ENCODE results near the gene ACAP1.

The ACAP1 gene

GRCh38 chr17:7389924-7390910 lies 53.9 kb downstream of the ACAP1 start:
- TF ChIP-seq, protein P1, sequence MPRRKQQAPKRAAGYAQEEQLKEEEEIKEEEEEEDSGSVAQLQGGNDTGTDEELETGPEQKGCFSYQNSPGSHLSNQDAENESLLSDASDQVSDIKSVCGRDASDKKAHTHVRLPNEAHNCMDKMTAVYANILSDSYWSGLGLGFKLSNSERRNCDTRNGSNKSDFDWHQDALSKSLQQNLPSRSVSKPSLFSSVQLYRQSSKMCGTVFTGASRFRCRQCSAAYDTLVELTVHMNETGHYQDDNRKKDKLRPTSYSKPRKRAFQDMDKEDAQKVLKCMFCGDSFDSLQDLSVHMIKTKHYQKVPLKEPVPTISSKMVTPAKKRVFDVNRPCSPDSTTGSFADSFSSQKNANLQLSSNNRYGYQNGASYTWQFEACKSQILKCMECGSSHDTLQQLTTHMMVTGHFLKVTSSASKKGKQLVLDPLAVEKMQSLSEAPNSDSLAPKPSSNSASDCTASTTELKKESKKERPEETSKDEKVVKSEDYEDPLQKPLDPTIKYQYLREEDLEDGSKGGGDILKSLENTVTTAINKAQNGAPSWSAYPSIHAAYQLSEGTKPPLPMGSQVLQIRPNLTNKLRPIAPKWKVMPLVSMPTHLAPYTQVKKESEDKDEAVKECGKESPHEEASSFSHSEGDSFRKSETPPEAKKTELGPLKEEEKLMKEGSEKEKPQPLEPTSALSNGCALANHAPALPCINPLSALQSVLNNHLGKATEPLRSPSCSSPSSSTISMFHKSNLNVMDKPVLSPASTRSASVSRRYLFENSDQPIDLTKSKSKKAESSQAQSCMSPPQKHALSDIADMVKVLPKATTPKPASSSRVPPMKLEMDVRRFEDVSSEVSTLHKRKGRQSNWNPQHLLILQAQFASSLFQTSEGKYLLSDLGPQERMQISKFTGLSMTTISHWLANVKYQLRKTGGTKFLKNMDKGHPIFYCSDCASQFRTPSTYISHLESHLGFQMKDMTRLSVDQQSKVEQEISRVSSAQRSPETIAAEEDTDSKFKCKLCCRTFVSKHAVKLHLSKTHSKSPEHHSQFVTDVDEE (CRISPR knock-in tag; IDR thresholded peaks at IDR 0.05) = no peak
- TF ChIP-seq PPARA (CRISPR knock-in tag; IDR thresholded peaks at IDR 0.05; ENCODE audit: borderline replicate concordance) (no peak), POU6F1 (CRISPR knock-in tag; IDR thresholded peaks at IDR 0.05; ENCODE audit: borderline replicate concordance, low read depth) (no peak), GLIS3 (CRISPR knock-in tag; IDR thresholded peaks at IDR 0.05) (no peak), ZFP3 (CRISPR knock-in tag; IDR thresholded peaks at IDR 0.05) (no peak)
- ATAC-seq = no peak

- no peak for ATAC-seq
- no peak for TF ChIP-seq ZFP3 (CRISPR knock-in tag; IDR thresholded peaks at IDR 0.05)
- no peak for TF ChIP-seq RARB (CRISPR knock-in tag; IDR thresholded peaks at IDR 0.05)
- TF ChIP-seq POU6F1 (CRISPR knock-in tag; IDR thresholded peaks at IDR 0.05; ENCODE audit: borderline replicate concordance, low read depth) = no peak
- no peak for TF ChIP-seq ZNF565 (CRISPR knock-in tag; conservative IDR thresholded peaks at IDR 0.05; ENCODE audit: low read depth)
- no peak for TF ChIP-seq CSDC2 (CRISPR knock-in tag; IDR thresholded peaks at IDR 0.05)
- no peak for TF ChIP-seq PPARA (CRISPR knock-in tag; IDR thresholded peaks at IDR 0.05; ENCODE audit: borderline replicate concordance)
- no peak for TF ChIP-seq ZFP30 (CRISPR knock-in tag; IDR thresholded peaks at IDR 0.05)
- TF ChIP-seq CSRNP3 (CRISPR knock-in tag; IDR thresholded peaks at IDR 0.05) = no peak
Measured at GRCh38 chr17:7391307-7391706, 55.0 kb downstream of the ACAP1 start.

DNA sequence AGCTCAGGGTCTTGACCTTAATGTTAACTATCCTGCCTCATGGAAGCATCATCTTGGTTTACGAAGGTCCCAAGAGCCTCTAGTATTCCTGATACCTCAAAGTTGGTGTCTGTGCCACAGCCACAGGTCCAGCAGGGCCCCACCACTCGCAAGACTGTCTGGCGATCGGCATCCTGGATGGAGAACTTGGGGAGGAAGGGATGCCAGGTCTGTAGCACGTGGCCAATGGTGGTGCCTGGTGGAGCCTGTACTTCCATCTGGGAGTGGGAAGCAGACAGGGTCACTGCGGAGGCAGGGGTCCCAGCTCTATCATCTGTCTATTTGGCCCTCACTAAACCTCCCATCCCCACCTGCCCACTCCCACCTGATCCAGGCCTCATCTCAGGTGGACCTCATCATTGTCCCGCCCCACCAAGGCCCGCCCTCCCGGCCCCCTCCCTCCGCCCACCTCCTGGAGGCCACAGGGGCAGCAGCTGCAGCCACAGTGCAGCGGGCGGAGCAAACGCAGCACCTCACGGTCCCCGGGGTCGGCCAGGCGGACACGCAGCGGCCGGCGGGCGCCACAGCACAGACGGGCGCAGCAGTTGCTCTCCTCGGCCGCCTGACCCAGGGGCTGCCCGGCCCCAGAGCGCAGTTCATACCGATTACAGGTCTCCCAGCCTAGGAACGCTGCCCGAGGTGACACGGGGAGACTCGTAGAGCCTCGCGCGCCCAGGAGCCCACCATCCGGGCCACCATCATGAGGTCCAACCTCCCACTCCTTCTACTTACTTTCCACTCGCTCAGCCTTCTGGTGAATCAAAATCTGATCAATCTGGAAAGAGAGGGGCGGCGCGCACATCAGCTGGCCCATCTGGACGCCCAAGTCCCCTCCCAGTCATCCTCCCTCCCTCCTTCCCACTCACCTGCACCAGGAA lies 56.6 kb downstream of the ACAP1 start:
- no peak for ATAC-seq
- TF ChIP-seq GLIS3 (CRISPR knock-in tag; IDR thresholded peaks at IDR 0.05) = no peak
- no peak for TF ChIP-seq PPARA (CRISPR knock-in tag; IDR thresholded peaks at IDR 0.05; ENCODE audit: borderline replicate concordance)
- TF ChIP-seq TOX (CRISPR knock-in tag; IDR thresholded peaks at IDR 0.05; ENCODE audit: borderline replicate concordance) = no peak
- TF ChIP-seq CSRNP3 (CRISPR knock-in tag; IDR thresholded peaks at IDR 0.05) = no peak
- no peak for TF ChIP-seq POU6F1 (CRISPR knock-in tag; IDR thresholded peaks at IDR 0.05; ENCODE audit: borderline replicate concordance, low read depth)
- no peak for TF ChIP-seq ZNF565 (CRISPR knock-in tag; conservative IDR thresholded peaks at IDR 0.05; ENCODE audit: low read depth)
- no peak for TF ChIP-seq ZC3H10 (CRISPR knock-in tag; IDR thresholded peaks at IDR 0.05)
- TF ChIP-seq OSR1 (CRISPR knock-in tag; IDR thresholded peaks at IDR 0.05) = no peak
- no peak for TF ChIP-seq SNAI2 (CRISPR knock-in tag; IDR thresholded peaks at IDR 0.05)
- no peak for TF ChIP-seq ZNF8 (CRISPR knock-in tag; IDR thresholded peaks at IDR 0.05)
- no peak for TF ChIP-seq TCF4 (CRISPR knock-in tag; IDR thresholded peaks at IDR 0.05; ENCODE audit: borderline replicate concordance)
- no peak for TF ChIP-seq ISL1 (CRISPR knock-in tag; IDR thresholded peaks at IDR 0.05)
- no peak for TF ChIP-seq CSDC2 (CRISPR knock-in tag; IDR thresholded peaks at IDR 0.05)
- TF ChIP-seq ESRRG (CRISPR knock-in tag; IDR thresholded peaks at IDR 0.05) = no peak
- TF ChIP-seq, protein P2, sequence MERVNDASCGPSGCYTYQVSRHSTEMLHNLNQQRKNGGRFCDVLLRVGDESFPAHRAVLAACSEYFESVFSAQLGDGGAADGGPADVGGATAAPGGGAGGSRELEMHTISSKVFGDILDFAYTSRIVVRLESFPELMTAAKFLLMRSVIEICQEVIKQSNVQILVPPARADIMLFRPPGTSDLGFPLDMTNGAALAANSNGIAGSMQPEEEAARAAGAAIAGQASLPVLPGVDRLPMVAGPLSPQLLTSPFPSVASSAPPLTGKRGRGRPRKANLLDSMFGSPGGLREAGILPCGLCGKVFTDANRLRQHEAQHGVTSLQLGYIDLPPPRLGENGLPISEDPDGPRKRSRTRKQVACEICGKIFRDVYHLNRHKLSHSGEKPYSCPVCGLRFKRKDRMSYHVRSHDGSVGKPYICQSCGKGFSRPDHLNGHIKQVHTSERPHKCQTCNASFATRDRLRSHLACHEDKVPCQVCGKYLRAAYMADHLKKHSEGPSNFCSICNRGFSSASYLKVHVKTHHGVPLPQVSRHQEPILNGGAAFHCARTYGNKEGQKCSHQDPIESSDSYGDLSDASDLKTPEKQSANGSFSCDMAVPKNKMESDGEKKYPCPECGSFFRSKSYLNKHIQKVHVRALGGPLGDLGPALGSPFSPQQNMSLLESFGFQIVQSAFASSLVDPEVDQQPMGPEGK (CRISPR knock-in tag; IDR thresholded peaks at IDR 0.05; ENCODE audit: borderline replicate concordance) = no peak
- TF ChIP-seq RARB (CRISPR knock-in tag; IDR thresholded peaks at IDR 0.05) = no peak
- TF ChIP-seq BACH2 (CRISPR knock-in tag; IDR thresholded peaks at IDR 0.05; ENCODE audit: borderline replicate concordance) = no peak

Measured in SK-N-SH treated with all-trans-retinoic acid at 6 μM for 48 hours (cell line).